Adrenal gland (tissue), 12 donors: Measurements from ENCODE around the gene AMDHD1. TPM values are rescaled to one million over a fixed set of nuclear protein-coding genes. Genes with fewer than 3 reads are reported as not detected.
"Not testable (repeated sequence)": the region's sequence is repeated elsewhere in the genome, so short reads cannot be mapped to it uniquely, and the experiment has no call there.

ENCODE experiments used
- DNase-seq, 7 donors: peaks; one replicate each; pipeline ENCODE4 v3.0.0-alpha.2; 2019 to 2020
- H3K27ac ChIP-seq, 5 donors: fragments of 200-600 bp; sonication (generic) in 4 of 5; 1 replicate in 3 of 5; 2 replicates in 2 of 5; pipeline versions ENCODE4 v1.5.1 to v1.8.0; 2016 to 2020; ENCODE audit warnings: mild to moderate bottlenecking in 1 of 5
- H3K27me3 ChIP-seq: fragments of 200-600 bp; 2 replicates; pipeline ENCODE4 v1.8.0; 2021
- H3K36me3 ChIP-seq, 2 donors: fragments of 200-600 bp; replicated peaks in 1 of 2; 1 replicate in 1 of 2; 2 replicates in 1 of 2; pipeline versions ENCODE4 v1.5.1 to v1.8.0; 2018 to 2022
- H3K4me1 ChIP-seq, 2 donors: fragments of 200-600 bp; replicated peaks in 1 of 2; 1 replicate in 1 of 2; 2 replicates in 1 of 2; pipeline versions ENCODE4 v1.5.1 to v1.8.0; 2018 to 2021
- H3K4me3 ChIP-seq, 4 donors: fragments of 200-600 bp; sonication (generic) in 3 of 4; one replicate each; pipeline ENCODE4 v1.5.1; 2016 to 2018
- H3K9me3 ChIP-seq, 3 donors: fragments of 200-600 bp; sonication (generic) in 1 of 3; replicated peaks in 1 of 3; 1 replicate in 2 of 3; 2 replicates in 1 of 3; pipeline versions ENCODE4 v1.5.1 to v1.8.0; 2016 to 2021
- POLR2A ChIP-seq, 2 donors: fragments of 450-650 bp; IDR thresholded peaks; one replicate each; pipeline ENCODE4 v1.6.1; 2017; ENCODE audit warnings: antibody characterized with exemption in 2 of 2, mild to moderate bottlenecking in 2 of 2, moderate library complexity in 1 of 2
- WGBS, 4 donors: extraction: QIAGEN DNeasy Blood & Tissue Kit in 2 of 4; methylation state at CpG; one replicate each; pipeline versions ENCODE4 v1.1.5 to v1.1.7; 2013 to 2017; 5-methylcytosine and 5-hydroxymethylcytosine counted together
- intact Hi-C, 2 donors: fragments of 100-400 bp; cut with DNase I; formaldehyde crosslinking; loops; one replicate each; pipeline versions ENCODE4 v1.14.1 to v1.15.0; 2022 to 2023
- polyA plus RNA-seq, 3 donors: library from polyadenylated mRNA; stranded (reverse); fragments of 200-250 nt in 2 of 3; fragments of 350-450 nt in 1 of 3; fragmentation: Illumina TruSeq in 1 of 3; extraction: RNeasy Lipid Tissue Mini Kit (QIAGEN cat#74804) in 1 of 3; gene quantifications; one replicate each; pipeline ENCODE4 v1.2.3, GENCODE V29; 2013 to 2014
- total RNA-seq, 9 donors: library from RNA; depleted of rRNA in 4 of 9; stranded (reverse); fragments of >200 nt in 4 of 9; fragments of 120-200 nt in 1 of 9; fragmentation: NEBNext Ultra II Directional in 1 of 9; extraction: Animal tissue kit (Norgen Biotek cat#: 25700) in 1 of 9; gene quantifications; one replicate each; pipeline versions ENCODE4 v1.1.0 to v1.2.4, GENCODE V29; 2013 to 2023
- TF ChIP-seq, protein P1 (sequence below), 6 experiments: fragments of 450-650 bp in 4 of 6; fragments of 200-600 bp in 2 of 6; sonication (generic) in 1 of 6; IDR thresholded peaks; 1 replicate in 5 of 6; 2 replicates in 1 of 6; pipeline versions ENCODE4 v1.5.1 to v1.8.0; 2016 to 2021; ENCODE audit warnings: antibody characterized with exemption in 6 of 6, mild to moderate bottlenecking in 2 of 6, moderate library complexity in 1 of 6
- donor health status: healthy with polysubstance abuse.
- donor health status: Bipolar disorder and iron deficiency.
- donor health status: DM: yes; HTN: yes; CAD: no.
- donor health status: DM: no; HTN: no; CAD: no.
- donor health status: DM: no; HTN: no; CAD: no.
- donor health status: DM: yes; HTN: yes; CAD: no.

AMDHD1 gene
- total and polyA plus RNA-seq, 12 donors: 4.6 to 120 (median 15.5) TPM

DNA sequence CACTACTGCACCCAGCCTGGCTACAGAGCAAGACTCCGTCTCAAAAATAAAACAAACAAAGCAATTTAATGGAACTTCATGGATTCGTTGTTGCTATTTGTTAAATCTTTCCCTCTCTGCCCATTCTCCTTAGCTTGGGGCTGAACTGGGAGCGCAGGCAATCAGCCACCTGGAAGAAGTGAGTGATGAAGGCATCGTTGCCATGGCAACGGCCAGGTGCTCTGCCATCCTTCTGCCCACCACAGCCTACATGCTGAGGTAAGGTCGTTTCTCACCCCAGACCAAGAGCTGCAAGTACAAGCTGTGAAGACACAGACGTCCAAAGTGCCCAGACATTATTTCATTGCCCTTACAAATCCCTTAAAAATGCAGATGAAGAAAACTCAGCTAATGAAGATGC lies 19.1 kb downstream of the AMDHD1 start:
- DNase-seq: no peak
- Histone ChIP-seq H3K36me3 (peaks cover 0 to 7% of the 10 kb centered on the region in 2 donors), H3K27ac (no peak overlapping the region), H3K27me3 (no peaks in the 10 kb centered on the region), H3K4me3 (no peak overlapping the region), H3K9me3 (no peaks in the 10 kb centered on the region), H3K4me1 (no peaks in the 10 kb centered on the region)
- WGBS, 4 donors: 76 to 85% (median 82%) methylated on average over 7 of the region's 7 CpGs
- TF ChIP-seq, protein P1, sequence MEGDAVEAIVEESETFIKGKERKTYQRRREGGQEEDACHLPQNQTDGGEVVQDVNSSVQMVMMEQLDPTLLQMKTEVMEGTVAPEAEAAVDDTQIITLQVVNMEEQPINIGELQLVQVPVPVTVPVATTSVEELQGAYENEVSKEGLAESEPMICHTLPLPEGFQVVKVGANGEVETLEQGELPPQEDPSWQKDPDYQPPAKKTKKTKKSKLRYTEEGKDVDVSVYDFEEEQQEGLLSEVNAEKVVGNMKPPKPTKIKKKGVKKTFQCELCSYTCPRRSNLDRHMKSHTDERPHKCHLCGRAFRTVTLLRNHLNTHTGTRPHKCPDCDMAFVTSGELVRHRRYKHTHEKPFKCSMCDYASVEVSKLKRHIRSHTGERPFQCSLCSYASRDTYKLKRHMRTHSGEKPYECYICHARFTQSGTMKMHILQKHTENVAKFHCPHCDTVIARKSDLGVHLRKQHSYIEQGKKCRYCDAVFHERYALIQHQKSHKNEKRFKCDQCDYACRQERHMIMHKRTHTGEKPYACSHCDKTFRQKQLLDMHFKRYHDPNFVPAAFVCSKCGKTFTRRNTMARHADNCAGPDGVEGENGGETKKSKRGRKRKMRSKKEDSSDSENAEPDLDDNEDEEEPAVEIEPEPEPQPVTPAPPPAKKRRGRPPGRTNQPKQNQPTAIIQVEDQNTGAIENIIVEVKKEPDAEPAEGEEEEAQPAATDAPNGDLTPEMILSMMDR (IDR thresholded peaks at IDR 0.05): no peak
- no peak for TF ChIP-seq POLR2A (IDR thresholded peaks at IDR 0.05)
- intact Hi-C loops: no loop called here

DNA sequence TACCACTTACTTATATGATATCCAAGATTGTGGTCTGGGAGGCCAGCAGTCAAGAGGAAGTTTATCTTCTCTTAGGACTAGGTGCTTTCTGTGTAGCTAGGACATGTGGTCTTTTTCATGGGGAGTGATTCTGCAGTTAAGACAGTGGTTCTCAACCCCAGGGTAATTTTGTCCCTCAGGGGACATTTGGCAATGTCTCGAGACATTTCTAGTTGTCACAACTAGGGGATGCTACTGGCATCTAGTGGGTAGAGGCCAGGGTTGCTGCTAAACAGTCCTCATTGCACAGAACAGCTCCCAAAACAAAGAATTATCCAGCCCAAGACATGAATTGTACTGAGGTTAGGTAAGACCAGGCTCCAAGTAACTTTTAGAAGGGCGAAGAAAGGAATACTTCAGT lies 20.0 kb downstream of the AMDHD1 start:
- whole genome bisulfite sequencing, 4 donors: 75 to 85% (median 80%) methylated on average over 2 of the region's 2 CpGs
- Histone ChIP-seq H3K9me3 (no peaks in the 10 kb centered on the region), H3K4me3 (no peak overlapping the region), H3K4me1 (no peaks in the 10 kb centered on the region), H3K27me3 (no peaks in the 10 kb centered on the region), H3K36me3 (peaks cover 0 to 7% of the 10 kb centered on the region in 2 donors), H3K27ac (no peak overlapping the region)
- TF ChIP-seq, protein P1 (IDR thresholded peaks at IDR 0.05): peak in 1 of 6 experiments; percentile 16
- no peak for TF ChIP-seq POLR2A (IDR thresholded peaks at IDR 0.05)
- intact Hi-C loops: no loop called here
- no peak for DNase-seq

GRCh38 chr12:95966287-95966870 lies 23.2 kb downstream of the AMDHD1 start:
- WGBS, 4 donors: 80 to 90% (median 82%) methylated on average over 7 of the region's 7 CpGs
- H3K27me3 ChIP-seq: no peaks in the 10 kb centered on the region
- H3K9me3 ChIP-seq: no peaks in the 10 kb centered on the region
- H3K27ac ChIP-seq: no peak overlapping the region
- no peak overlapping the region for H3K4me3 ChIP-seq
- H3K36me3 ChIP-seq: peaks cover 0 to 7% of the 10 kb centered on the region in 2 donors
- intact Hi-C loops: no loop called here
- TF ChIP-seq, protein P1 (IDR thresholded peaks at IDR 0.05): no peak
- no peak for TF ChIP-seq POLR2A (IDR thresholded peaks at IDR 0.05)
- H3K4me1 ChIP-seq: no peaks in the 10 kb centered on the region
- DNase-seq: no peak

DNA sequence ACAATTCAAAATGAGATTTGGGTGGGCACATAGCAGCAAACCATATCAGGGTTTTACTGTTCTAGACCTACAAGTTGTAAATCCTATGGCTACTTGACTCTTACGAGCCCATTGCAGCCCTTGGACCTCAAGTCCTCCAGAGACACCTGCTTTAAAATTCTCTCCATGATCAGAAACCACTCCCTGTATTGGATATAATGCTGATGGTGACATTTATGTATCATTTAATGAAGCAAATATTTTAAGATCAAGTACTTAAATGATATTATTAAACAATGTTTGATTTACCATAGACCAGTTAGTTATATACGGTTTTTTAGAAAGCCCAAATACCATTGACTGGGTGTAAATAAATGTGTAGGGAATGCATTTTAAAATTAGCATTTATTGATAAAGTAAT lies 24.2 kb downstream of the AMDHD1 start:
- intact Hi-C loops: no loop called here
- Histone ChIP-seq H3K4me3 (no peak overlapping the region), H3K27ac (no peak overlapping the region), H3K9me3 (no peaks in the 10 kb centered on the region), H3K27me3 (no peaks in the 10 kb centered on the region), H3K36me3 (peaks cover 0 to 7% of the 10 kb centered on the region in 2 donors), H3K4me1 (no peaks in the 10 kb centered on the region)
- WGBS, 4 donors: 90 to 97% (median 92%) methylated on average over 2 of the region's 2 CpGs
- DNase-seq: no peak
- no peak for TF ChIP-seq POLR2A (IDR thresholded peaks at IDR 0.05)
- TF ChIP-seq, protein P1 (IDR thresholded peaks at IDR 0.05): no peak

DNA sequence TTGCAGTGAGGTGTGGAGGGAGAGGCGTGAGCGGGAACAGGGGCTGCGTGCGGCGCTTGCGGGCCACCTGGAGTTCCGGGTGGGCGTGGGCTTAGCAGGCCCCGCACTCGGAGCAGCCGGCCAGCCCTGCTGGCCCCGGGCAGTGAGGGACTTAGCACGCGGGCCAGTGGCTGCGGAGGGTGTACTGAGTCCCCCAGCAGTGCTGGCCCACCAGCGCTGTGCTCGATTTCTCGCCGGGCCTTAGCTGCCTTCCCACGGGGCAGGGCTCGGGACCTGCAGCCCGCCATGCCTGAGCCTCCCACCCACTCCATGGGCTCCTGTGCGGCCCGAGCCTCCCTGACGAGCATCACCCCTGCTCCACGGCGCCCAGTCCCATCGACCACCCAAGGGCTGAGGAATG lies 26.0 kb downstream of the AMDHD1 start:
- intact Hi-C loops, DNase-seq, H3K9me3 ChIP-seq, H3K36me3 ChIP-seq, H3K4me1 ChIP-seq, H3K27ac ChIP-seq, H3K4me3 ChIP-seq, H3K27me3 ChIP-seq: not testable (repeated sequence)
- 92 to 96% (median 96%) methylated on average over 21 to 28 of the region's 28 CpGs; no CpG with 5 or more reads in 1 of the 4 donors for whole genome bisulfite sequencing, 4 donors
